Measurements from ENCODE around the gene FCGR1A.
A peak's percentile ranks its signal among the peaks of the same experiment; 100 is the strongest.
"Not testable (repeated sequence)": the region's sequence is repeated elsewhere in the genome, so short reads cannot be mapped to it uniquely, and the experiment has no call there.

The FCGR1A gene

GRCh38 chr1:149771653-149772425, 10.7 kb upstream of the FCGR1A start:
- not testable (repeated sequence) for DNase-seq (ENCODE audit: low read depth); H3K4me3 ChIP-seq (ENCODE audit: low read length)

- H3K4me3 ChIP-seq (ENCODE audit: low read length); DNase-seq (ENCODE audit: low read depth): not testable (repeated sequence)
Observed at GRCh38 chr1:149775510-149776147, 6.9 kb upstream of the FCGR1A start.

DNA sequence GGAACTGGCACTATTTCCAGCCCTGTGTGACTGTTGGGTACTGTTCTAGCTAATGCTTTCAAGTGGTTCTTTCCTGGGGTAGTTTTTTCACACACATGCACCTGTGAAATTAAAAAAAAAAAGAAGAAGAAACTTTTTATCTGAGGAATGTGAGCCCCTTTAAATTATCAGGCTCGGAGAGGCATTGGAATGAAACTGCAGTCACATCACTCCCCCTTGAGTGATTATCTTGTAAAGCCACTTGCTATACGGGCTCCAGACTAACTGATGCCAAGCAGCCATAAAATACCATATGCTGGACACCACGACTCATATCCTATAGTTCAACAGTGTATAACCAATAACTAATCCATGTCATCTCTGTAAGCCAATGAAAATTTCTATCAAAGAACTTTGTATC, 5.4 kb upstream of the FCGR1A start:
- not testable (repeated sequence) for DNase-seq (ENCODE audit: low read depth); H3K4me3 ChIP-seq (ENCODE audit: low read length)

DNA sequence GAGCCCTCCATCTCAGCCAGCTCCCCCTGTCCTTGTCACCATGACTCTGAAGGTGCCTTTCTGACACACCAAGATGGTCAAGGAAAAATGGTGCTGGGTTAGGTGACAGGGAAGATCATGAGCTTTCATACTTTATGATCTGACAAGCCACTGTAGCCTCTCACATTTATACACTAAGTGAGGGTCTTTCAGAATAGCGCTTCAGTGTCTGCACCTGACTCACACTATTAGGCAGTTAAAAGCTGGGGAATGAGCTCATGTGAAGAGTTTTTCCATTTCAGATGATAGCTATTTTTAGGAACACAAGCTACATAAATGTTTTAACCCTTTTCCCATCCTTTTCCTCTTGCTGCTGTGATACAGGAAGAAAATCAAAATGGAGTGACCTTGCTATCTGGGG, 4.2 kb upstream of the FCGR1A start:
- not testable (repeated sequence) for DNase-seq (ENCODE audit: low read depth)

GRCh38 chr1:149781413-149781984, 995 bp upstream of the FCGR1A start:
- not testable (repeated sequence) for H3K4me3 ChIP-seq (ENCODE audit: low read length); DNase-seq (ENCODE audit: low read depth)

More for the DNA sequence above, 4.2 kb upstream of the FCGR1A start:
- H3K4me3 ChIP-seq (ENCODE audit: low read length): not testable (repeated sequence)

- not testable (repeated sequence) for DNase-seq (ENCODE audit: low read depth); H3K4me3 ChIP-seq (ENCODE audit: low read length)
Observed at GRCh38 chr1:149783289-149783688, 795 bp downstream of the FCGR1A start.

DNA sequence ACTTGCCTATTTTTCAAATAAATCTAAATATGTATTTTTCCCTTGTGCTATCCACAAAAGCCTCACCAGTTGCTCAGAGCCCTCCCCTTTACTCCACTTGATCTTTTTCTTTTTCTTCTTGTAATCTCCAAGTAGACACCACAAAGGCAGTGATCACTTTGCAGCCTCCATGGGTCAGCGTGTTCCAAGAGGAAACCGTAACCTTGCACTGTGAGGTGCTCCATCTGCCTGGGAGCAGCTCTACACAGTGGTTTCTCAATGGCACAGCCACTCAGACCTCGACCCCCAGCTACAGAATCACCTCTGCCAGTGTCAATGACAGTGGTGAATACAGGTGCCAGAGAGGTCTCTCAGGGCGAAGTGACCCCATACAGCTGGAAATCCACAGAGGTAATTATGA, 1.4 kb downstream of the FCGR1A start:
- H3K4me3 ChIP-seq (ENCODE audit: low read length); DNase-seq (ENCODE audit: low read depth): not testable (repeated sequence)

DNA sequence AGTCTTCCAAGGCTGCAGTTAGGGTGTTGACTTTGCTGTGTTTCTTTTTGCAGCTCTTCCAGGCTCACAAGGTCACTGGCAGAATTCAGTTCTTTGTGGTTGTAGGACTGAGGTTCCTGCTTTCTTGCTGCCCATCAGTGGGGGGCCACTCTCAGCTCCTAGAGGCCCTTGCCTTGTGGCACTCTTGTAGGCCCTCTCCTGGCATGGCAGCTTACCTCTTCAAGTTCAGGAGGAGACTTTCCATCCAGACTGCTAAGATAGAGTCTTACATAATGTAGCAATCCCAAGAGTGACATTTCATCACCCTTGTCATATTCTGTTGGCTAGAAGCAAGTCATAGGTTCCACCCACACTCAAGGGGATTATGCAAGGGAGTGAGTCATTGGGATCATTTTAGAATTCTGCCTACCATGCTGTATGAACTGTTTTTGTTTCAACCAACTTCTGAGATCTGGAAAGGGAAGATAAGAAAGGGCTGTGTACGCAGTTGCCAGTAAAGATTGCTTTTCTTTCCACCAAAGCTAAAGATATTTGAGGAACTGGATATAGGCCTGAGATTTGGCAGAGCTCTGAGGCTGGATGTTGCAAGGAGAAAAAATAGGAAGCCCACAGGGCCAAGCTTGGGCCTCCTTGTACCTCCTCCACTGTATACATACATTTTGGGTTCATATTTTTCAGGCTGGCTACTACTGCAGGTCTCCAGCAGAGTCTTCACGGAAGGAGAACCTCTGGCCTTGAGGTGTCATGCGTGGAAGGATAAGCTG, 5.4 kb downstream of the FCGR1A start:
- not testable (repeated sequence) for H3K4me3 ChIP-seq (ENCODE audit: low read length); DNase-seq (ENCODE audit: low read depth)

DNA sequence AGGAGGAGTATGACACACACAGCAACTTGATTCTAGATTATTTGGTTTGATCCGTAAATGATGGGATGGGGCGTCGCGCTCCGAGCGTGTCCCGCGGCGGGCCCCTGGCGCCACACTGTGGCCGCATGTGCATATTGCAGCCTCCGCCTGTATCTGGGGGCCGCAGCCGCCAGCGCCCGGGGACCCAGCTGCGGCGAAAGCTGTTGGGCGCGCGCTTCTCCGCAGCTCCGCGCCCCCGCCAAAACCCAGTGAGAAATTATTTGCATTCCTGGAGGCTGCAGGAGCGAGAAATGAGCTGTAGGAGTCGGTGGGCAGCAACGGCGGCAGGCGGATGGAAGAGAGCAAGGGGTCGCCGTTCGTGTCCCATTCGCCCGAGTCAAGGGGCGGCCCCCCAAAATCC, 10.0 kb downstream of the FCGR1A start:
- not testable (repeated sequence) for DNase-seq (ENCODE audit: low read depth)
- peak overlapping the region; percentile 52 for H3K4me3 ChIP-seq (ENCODE audit: low read length)
- TF ChIP-seq, protein P1, sequence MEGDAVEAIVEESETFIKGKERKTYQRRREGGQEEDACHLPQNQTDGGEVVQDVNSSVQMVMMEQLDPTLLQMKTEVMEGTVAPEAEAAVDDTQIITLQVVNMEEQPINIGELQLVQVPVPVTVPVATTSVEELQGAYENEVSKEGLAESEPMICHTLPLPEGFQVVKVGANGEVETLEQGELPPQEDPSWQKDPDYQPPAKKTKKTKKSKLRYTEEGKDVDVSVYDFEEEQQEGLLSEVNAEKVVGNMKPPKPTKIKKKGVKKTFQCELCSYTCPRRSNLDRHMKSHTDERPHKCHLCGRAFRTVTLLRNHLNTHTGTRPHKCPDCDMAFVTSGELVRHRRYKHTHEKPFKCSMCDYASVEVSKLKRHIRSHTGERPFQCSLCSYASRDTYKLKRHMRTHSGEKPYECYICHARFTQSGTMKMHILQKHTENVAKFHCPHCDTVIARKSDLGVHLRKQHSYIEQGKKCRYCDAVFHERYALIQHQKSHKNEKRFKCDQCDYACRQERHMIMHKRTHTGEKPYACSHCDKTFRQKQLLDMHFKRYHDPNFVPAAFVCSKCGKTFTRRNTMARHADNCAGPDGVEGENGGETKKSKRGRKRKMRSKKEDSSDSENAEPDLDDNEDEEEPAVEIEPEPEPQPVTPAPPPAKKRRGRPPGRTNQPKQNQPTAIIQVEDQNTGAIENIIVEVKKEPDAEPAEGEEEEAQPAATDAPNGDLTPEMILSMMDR (conservative IDR thresholded peaks at IDR 0.05; ENCODE audit: low read depth, low read length): peak; percentile 33

- DNase-seq (ENCODE audit: low read depth): not testable (repeated sequence)
- TF ChIP-seq, protein P1 (conservative IDR thresholded peaks at IDR 0.05; ENCODE audit: low read depth, low read length): peak; percentile 53
- H3K4me3 ChIP-seq (ENCODE audit: low read length): peak overlapping the region; percentile 52
Observed at GRCh38 chr1:149792912-149793515, 10.5 kb downstream of the FCGR1A start.

DNA sequence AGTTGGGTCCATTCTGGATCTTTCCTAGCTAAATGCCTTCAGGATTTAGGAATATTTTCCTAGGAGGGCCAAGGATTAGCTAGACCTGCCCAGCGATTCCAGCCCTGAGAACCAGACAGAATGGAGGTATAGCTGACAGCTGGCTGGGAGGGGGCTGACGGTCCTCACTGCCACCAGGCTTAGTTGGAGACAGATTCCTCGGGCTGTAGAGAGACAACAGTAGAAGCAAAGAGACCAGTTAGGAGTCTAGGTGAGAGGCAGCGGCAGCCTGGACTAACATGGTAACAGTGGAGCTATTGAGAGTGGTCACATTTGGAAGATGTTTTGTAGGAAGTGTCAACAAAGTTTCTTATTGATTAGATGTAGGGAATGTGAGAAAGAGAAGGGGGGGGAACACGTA, 11.4 kb downstream of the FCGR1A start:
- not testable (repeated sequence) for DNase-seq (ENCODE audit: low read depth); H3K4me3 ChIP-seq (ENCODE audit: low read length)

DNA sequence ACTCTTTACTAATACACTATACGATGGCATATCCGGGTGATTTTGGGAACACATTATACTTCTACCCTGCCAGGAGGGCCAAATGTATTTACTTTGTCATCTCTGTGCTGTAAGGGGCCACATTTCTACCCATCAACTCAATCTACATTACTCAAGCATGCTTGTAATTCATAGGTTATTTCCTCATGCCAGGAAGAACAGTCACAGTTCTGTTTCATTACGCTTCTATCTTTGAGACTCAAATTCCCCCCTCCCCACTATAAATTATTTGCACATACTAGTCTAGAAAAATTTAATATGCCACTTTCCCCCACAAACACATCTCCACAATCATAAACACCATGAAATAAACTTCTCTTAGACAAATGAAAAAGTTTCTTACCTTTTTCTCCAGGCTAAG, 19.1 kb downstream of the FCGR1A start:
- not testable (repeated sequence) for H3K4me3 ChIP-seq (ENCODE audit: low read length); DNase-seq (ENCODE audit: low read depth)

DNA sequence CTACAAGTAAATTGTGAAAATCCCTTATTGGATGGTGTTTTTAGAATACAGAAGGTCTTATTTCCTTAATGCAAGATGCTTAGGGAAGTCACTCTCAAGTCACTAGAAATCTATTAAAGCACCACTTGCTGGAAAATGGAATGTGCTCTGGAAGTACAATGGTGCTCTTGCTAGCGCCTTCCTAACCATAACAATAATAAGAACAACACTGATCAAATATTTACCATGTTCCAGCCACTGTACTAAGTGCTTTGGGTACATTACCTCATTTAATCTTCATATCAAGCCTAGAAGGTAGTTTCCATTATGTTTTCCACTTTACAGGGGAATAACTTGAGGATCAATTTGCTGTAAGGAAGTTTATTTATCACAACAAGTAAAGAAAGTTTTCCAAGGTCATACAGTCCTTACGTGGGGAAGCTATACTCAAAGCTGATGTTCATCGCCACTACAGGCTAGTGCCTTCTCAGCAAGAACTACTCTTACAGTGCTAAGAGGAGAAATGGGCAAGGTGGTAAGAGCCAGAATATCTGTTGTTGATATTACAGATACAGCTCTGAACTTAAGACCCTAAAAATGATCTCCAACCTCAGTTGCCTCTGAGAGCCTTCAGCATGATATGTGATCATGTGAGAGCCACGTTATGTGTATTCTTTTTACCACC, 22.1 kb downstream of the FCGR1A start:
- H3K4me3 ChIP-seq (ENCODE audit: low read length); DNase-seq (ENCODE audit: low read depth): not testable (repeated sequence)

GRCh38 chr1:149810697-149811405, 28.4 kb downstream of the FCGR1A start:
- H3K4me3 ChIP-seq (ENCODE audit: low read length); DNase-seq (ENCODE audit: low read depth): not testable (repeated sequence)

GRCh38 chr1:149811514-149811889, 29.0 kb downstream of the FCGR1A start:
- peak overlapping the region; percentile 32 for H3K4me3 ChIP-seq (ENCODE audit: low read length)
- DNase-seq (ENCODE audit: low read depth): not testable (repeated sequence)

Measured in retinal pigment epithelial cell (primary cell).